ENCODE measurements around the gene PIP5KL1. TPM values are rescaled to one million over a fixed set of nuclear protein-coding genes. Genes with fewer than 3 reads are reported as not detected.

The PIP5KL1 gene
- total RNA-seq, 1 experiment from 2014 or later = 16.8 TPM

DNA sequence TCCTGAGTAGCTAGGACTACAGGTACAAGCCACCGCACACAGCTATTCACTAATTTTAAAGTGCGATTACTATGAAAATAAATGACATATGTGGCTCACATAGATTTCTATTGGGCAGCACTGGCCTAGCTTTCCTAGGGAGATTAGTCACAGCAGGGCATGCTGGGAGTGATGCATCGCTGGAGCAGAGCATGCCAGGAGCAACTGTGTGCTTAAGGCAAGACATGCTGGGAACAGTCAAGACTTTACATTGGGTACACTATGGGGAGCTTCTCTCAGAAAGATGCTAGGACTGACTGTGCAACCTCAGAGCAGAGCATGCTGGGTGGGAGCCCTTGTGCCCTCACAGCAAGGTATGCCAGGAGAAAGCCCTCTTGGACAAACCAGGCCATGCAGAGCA is 40.5 kb downstream of the PIP5KL1 start (continued):
- TF ChIP-seq, protein P1, sequence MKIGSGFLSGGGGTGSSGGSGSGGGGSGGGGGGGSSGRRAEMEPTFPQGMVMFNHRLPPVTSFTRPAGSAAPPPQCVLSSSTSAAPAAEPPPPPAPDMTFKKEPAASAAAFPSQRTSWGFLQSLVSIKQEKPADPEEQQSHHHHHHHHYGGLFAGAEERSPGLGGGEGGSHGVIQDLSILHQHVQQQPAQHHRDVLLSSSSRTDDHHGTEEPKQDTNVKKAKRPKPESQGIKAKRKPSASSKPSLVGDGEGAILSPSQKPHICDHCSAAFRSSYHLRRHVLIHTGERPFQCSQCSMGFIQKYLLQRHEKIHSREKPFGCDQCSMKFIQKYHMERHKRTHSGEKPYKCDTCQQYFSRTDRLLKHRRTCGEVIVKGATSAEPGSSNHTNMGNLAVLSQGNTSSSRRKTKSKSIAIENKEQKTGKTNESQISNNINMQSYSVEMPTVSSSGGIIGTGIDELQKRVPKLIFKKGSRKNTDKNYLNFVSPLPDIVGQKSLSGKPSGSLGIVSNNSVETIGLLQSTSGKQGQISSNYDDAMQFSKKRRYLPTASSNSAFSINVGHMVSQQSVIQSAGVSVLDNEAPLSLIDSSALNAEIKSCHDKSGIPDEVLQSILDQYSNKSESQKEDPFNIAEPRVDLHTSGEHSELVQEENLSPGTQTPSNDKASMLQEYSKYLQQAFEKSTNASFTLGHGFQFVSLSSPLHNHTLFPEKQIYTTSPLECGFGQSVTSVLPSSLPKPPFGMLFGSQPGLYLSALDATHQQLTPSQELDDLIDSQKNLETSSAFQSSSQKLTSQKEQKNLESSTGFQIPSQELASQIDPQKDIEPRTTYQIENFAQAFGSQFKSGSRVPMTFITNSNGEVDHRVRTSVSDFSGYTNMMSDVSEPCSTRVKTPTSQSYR (CRISPR knock-in tag; IDR thresholded peaks at IDR 0.05) = no peak
- no peak for TF ChIP-seq ESRRA (CRISPR knock-in tag; IDR thresholded peaks at IDR 0.05; ENCODE audit: borderline replicate concordance)
- TF ChIP-seq, protein P2, sequence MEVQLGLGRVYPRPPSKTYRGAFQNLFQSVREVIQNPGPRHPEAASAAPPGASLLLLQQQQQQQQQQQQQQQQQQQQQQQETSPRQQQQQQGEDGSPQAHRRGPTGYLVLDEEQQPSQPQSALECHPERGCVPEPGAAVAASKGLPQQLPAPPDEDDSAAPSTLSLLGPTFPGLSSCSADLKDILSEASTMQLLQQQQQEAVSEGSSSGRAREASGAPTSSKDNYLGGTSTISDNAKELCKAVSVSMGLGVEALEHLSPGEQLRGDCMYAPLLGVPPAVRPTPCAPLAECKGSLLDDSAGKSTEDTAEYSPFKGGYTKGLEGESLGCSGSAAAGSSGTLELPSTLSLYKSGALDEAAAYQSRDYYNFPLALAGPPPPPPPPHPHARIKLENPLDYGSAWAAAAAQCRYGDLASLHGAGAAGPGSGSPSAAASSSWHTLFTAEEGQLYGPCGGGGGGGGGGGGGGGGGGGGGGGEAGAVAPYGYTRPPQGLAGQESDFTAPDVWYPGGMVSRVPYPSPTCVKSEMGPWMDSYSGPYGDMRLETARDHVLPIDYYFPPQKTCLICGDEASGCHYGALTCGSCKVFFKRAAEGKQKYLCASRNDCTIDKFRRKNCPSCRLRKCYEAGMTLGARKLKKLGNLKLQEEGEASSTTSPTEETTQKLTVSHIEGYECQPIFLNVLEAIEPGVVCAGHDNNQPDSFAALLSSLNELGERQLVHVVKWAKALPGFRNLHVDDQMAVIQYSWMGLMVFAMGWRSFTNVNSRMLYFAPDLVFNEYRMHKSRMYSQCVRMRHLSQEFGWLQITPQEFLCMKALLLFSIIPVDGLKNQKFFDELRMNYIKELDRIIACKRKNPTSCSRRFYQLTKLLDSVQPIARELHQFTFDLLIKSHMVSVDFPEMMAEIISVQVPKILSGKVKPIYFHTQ (CRISPR knock-in tag; IDR thresholded peaks at IDR 0.05) = no peak
- no peak for TF ChIP-seq TCF7 (CRISPR knock-in tag; IDR thresholded peaks at IDR 0.05; ENCODE audit: low read depth)

DNA sequence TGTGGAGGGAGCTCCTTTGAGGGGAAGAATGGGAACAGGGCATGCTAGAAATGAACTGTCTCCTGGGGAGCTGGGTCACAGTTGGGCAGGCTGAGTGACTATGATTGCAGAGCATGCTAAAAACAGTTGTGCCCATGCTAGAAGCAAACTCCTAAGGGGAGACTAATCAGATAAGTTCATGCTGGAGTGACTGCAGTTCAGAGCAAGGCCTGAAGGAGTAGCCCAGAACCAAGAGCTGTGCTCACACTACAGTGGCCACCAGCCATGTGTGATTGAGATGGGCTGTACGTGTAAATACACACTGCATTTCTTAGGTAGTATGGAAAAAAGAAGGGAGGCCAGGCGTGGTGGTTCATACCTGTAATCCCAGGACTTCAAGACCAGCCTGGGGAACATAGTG is 42.8 kb downstream of the PIP5KL1 start:
- CTCF ChIA-PET = interaction anchor here (1.1 kb wide), 1 partner anchor 18 kb away, joined by 3 read pairs; no protein-coding TSS in a partner anchor
- peaks cover 46% of the 10 kb centered on the region for H3K36me3 Mint-ChIP-seq
- DNase-seq (ENCODE audit: low spot score) = no peak
- H3K4me1 Mint-ChIP-seq = peaks cover 9% of the 10 kb centered on the region
- no peak for TF ChIP-seq E2F1 (CRISPR knock-in tag; IDR thresholded peaks at IDR 0.05)
- no peak for TF ChIP-seq CREB1 (CRISPR knock-in tag; IDR thresholded peaks at IDR 0.05)
- no peak for TF ChIP-seq NR3C1 (CRISPR knock-in tag; conservative IDR thresholded peaks at IDR 0.05; ENCODE audit: low read depth)
- ATAC-seq = no peak
- no peak overlapping the region for H3K4me3 Mint-ChIP-seq
- H3K9me3 Mint-ChIP-seq = peaks cover 3% of the 10 kb centered on the region; the same call in 1 of the 2 replicates
- POLR2A ChIA-PET = no interaction called here
- no peaks in the 10 kb centered on the region for H3K27me3 Mint-ChIP-seq (ENCODE audit: low read depth)
- H3K27ac Mint-ChIP-seq = no peak overlapping the region

- DNase-seq (ENCODE audit: low spot score) (no peak), ATAC-seq (peak; percentile 60)
- H3K27me3 Mint-ChIP-seq (ENCODE audit: low read depth) = no peaks in the 10 kb centered on the region
- no peak for TF ChIP-seq ZNF423 (CRISPR knock-in tag; IDR thresholded peaks at IDR 0.05)
- no peak for TF ChIP-seq NR1H2 (CRISPR knock-in tag; IDR thresholded peaks at IDR 0.05)
- peak; percentile 98 for TF ChIP-seq NFYB (CRISPR knock-in tag; conservative IDR thresholded peaks at IDR 0.05; ENCODE audit: low read depth)
- no peak for TF ChIP-seq CBFB (CRISPR knock-in tag; IDR thresholded peaks at IDR 0.05; ENCODE audit: low read depth)
- TF ChIP-seq RORB (CRISPR knock-in tag; IDR thresholded peaks at IDR 0.05) = no peak
- TF ChIP-seq GTF2I (CRISPR knock-in tag; conservative IDR thresholded peaks at IDR 0.05) = peak; percentile 59; the same call in 1 of the 2 replicates
- TF ChIP-seq ETV6 (CRISPR knock-in tag; IDR thresholded peaks at IDR 0.05) = no peak
- TF ChIP-seq USF1 (CRISPR knock-in tag; IDR thresholded peaks at IDR 0.05) = no peak
- no peak overlapping the region for H3K4me3 Mint-ChIP-seq
- H3K27ac Mint-ChIP-seq = peak overlapping the region; percentile 83; the same call in 1 of the 2 replicates
- CTCF ChIA-PET = no interaction called here
- POLR2A ChIA-PET = no interaction called here
- peaks cover 16% of the 10 kb centered on the region for H3K4me1 Mint-ChIP-seq
- H3K36me3 Mint-ChIP-seq = peaks cover 37% of the 10 kb centered on the region
- H3K9me3 Mint-ChIP-seq = no peaks in the 10 kb centered on the region
Observed at GRCh38 chr9:127886401-127886972, 44.1 kb downstream of the PIP5KL1 start.
